Measurements from ENCODE around the gene EFHC1.

Gene EFHC1

GRCh38 chr6:52407467-52407866 lies 12.7 kb upstream of the EFHC1 start:
- in situ Hi-C loops (cut with HindIII; ENCODE audit: low sequenced_read_pairs), result no loop called here
- peak; percentile 60 for TF ChIP-seq CTCF (IDR thresholded peaks at IDR 0.05; ENCODE audit: low read depth, low read length)
- peak; percentile 51 for DNase-seq (ENCODE audit: low read depth, low spot score)
- no peak overlapping the region for H3K4me3 ChIP-seq (ENCODE audit: low read depth, low read length)

- DNase-seq (ENCODE audit: low read depth, low spot score), result no peak
- in situ Hi-C loops (cut with HindIII; ENCODE audit: low sequenced_read_pairs), result no loop called here
- TF ChIP-seq CTCF (IDR thresholded peaks at IDR 0.05; ENCODE audit: low read depth, low read length), result no peak
- H3K4me3 ChIP-seq (ENCODE audit: low read depth, low read length), result no peak overlapping the region
Measured at GRCh38 chr6:52409499-52409898, 10.6 kb upstream of the EFHC1 start.

- H3K4me3 ChIP-seq (ENCODE audit: low read depth, low read length), result no peak overlapping the region
- in situ Hi-C loops (cut with HindIII; ENCODE audit: low sequenced_read_pairs), result no loop called here
- TF ChIP-seq CTCF (IDR thresholded peaks at IDR 0.05; ENCODE audit: low read depth, low read length), result no peak
- no peak for DNase-seq (ENCODE audit: low read depth, low spot score)
Measured at GRCh38 chr6:52410979-52411378, 9.2 kb upstream of the EFHC1 start.

- in situ Hi-C loops (cut with HindIII; ENCODE audit: low sequenced_read_pairs), result no loop called here
- DNase-seq (ENCODE audit: low read depth, low spot score), result no peak
- H3K4me3 ChIP-seq (ENCODE audit: low read depth, low read length), result no peak overlapping the region
- no peak for TF ChIP-seq CTCF (IDR thresholded peaks at IDR 0.05; ENCODE audit: low read depth, low read length)
Measured at GRCh38 chr6:52411911-52412310, 8.2 kb upstream of the EFHC1 start.

GRCh38 chr6:52415333-52415732 lies 4.8 kb upstream of the EFHC1 start:
- DNase-seq (ENCODE audit: low read depth, low spot score), result no peak
- H3K4me3 ChIP-seq (ENCODE audit: low read depth, low read length), result no peak overlapping the region
- TF ChIP-seq CTCF (IDR thresholded peaks at IDR 0.05; ENCODE audit: low read depth, low read length), result no peak
- in situ Hi-C loops (cut with HindIII; ENCODE audit: low sequenced_read_pairs), result no loop called here

- TF ChIP-seq CTCF (IDR thresholded peaks at IDR 0.05; ENCODE audit: low read depth, low read length), result no peak
- DNase-seq (ENCODE audit: low read depth, low spot score), result no peak
- H3K4me3 ChIP-seq (ENCODE audit: low read depth, low read length), result no peak overlapping the region
- in situ Hi-C loops (cut with HindIII; ENCODE audit: low sequenced_read_pairs), result no loop called here
Measured at GRCh38 chr6:52415917-52416628, 4.1 kb upstream of the EFHC1 start.

Measured in astrocyte of the spinal cord (primary cell).